NCI-H526 (cell line): Measurements from ENCODE around the gene ESYT2.

ENCODE experiments used
- DNase-seq, 2 experiments: peaks; one replicate each; lab custom pipeline; 2025; lab: John Stamatoyannopoulos, UW

The ESYT2 gene

GRCh38 chr7:158825628-158826289 lies 3.5 kb downstream of the ESYT2 start:
- DNase-seq: no peak

GRCh38 chr7:158824028-158824427 lies 5.3 kb downstream of the ESYT2 start:
- no peak for DNase-seq

DNA sequence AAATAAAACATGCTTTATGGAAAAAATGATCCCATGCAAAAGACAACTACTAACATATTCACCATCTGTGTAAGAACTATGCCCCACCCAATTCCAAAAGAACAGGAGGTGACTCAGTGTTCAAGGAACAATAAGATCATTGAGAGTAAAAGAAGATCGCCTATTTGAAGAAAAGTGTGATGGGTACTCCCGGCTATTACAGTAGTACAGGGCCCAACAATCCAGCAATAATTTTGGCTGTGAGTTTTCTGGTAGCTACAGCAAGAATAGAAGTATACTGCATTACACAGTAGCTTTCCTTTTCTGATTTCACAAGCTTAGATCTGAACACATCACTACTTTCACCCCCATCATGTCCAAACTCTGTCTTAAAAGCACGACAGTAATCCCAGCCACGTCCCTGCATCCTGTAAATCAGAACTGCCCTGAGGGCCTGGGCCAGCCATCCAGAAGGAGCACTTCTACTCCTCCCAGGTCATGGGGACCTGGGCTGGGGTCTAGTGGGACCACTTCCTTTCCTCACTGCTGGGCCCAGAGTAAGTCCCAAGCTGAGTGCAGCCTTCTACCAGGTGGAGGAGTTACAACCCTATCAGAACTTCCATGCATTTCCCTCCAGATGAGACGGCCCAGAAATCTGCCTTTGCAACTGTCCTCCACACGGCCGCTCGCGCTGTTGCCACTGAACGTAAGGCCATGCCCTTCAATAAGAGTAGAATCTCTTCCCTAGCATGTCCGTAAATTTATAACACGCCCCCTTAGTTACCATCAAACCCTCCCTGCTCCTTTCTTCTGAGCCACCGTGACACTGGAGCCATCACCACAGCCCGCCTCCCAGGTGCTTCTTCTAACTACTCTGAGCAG lies 7.9 kb downstream of the ESYT2 start:
- no peak for DNase-seq

DNA sequence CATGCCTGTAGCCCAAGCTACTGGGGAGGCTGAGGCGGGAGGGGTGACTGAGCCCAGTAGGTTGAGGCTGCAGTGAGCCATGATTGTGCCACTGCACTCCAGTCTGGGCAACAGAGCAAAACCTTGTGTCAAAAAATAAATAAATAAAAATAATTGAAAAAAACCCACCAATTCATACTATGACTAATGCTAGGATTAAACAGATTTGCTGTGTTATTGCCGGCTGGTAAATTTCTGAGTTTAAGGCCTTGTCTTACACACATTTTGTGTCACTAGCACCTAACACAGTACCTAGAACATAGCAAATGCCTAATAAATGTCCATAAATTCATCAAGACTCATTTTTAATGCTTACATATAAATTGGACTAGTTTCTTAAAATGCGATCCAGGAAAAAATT lies 8.7 kb downstream of the ESYT2 start:
- no peak for DNase-seq

DNA sequence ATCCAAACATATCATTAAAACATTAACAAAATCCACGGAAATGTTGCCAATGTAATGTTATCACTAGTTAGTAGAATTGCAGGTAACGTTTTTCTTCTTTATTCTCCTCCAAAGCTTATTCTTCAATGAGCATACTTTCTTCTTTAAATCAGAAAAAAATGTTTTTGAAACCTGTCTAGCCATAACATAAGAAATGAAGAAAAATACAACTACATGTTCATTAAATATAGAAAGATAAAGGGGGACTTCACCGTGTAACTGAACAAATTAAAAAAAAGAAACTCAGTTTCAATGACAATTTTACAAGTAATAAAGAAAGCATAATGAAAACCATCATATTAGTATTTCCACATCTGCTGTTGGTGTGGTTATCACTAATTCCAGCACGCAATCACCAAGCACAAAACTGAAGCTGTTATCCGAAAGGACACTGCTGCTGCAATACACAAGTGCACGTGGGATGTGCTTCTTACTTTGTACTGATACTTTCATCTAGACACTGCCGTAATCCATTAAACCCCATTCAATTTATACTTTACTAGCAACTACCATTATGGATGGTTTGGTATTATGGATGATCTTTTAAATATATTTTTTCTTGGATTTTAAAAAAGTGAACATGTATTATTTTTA lies 9.6 kb downstream of the ESYT2 start:
- DNase-seq: no peak

GRCh38 chr7:158818325-158819213 lies 10.7 kb downstream of the ESYT2 start:
- DNase-seq: peak in 1 of 2 experiments; percentile 15

DNA sequence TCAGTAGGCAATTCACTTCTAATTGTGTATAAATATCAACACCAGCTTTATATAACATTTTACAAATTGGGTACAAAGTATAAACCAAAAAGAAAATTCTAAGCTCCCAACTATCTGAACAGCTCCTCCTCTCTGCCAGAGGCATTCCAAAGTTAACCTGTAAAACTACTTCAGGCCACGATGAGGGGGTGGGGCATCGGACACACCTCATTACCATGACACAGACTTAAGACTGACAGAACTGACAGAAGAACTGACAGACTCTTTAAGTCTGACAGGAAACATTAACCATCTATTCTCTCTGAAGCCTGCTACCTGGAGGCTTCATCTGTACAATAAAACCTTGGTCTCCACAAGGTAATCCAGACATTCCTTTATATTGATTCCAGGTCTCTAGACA lies 12.3 kb downstream of the ESYT2 start:
- DNase-seq: no peak

GRCh38 chr7:158816271-158816670 lies 13.0 kb downstream of the ESYT2 start:
- DNase-seq: no peak

- DNase-seq: no peak
Observed at GRCh38 chr7:158815800-158816128, 13.5 kb downstream of the ESYT2 start.

DNA sequence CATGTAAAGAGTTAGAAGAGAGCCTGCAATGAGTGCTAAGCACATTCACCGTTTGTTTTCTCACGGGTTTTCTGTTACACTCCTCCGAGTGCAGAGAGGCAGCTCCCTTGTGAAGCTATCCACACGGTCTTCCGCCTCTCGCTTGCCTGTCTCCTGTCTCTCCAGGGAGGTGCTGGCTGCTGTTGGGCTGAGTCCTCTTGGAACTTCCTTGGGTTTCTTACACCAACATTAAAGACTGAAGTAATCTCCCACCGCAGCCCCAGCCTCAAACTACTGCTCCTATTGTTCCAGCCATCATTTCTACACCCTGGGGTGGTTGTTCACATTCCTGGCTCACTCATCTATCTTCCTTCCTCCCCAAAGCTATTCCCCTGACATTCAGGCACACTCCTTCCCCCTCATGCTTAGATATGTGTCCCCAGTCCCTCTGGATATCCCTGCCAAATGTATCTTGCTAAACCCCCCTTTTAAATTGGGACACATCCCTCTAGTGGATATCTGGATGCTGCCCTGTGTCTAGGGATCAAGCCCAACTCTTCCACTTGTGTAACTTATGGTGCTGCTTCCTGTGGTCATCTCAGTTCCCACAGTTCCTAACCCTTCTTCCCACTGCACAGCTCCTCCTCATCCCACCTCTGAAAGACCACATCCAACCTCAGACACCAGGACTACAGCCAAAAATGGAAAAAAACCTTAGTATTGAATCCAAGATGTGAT lies 14.1 kb downstream of the ESYT2 start:
- DNase-seq: no peak

DNA sequence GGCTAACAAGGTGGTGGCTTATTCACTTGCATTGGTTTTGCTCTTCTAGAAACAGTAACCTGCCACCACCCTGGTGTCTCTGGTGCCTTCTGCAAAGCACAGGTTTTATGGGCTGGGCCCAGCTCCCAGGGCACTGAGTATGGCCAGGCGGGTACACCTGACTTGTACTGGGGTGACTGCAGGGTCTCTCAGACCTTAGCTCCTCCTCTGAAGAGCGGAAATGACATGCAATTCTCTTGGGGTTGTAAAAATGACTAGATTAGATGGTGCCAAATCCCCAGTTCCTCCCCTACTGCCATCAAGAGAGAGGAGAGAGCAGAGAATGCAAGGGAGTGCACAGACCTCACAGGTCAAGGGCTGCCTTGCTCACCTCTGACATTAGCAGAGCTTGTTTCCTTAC lies 14.7 kb downstream of the ESYT2 start:
- no peak for DNase-seq

GRCh38 chr7:158812684-158813083 lies 16.6 kb downstream of the ESYT2 start:
- DNase-seq: no peak

DNA sequence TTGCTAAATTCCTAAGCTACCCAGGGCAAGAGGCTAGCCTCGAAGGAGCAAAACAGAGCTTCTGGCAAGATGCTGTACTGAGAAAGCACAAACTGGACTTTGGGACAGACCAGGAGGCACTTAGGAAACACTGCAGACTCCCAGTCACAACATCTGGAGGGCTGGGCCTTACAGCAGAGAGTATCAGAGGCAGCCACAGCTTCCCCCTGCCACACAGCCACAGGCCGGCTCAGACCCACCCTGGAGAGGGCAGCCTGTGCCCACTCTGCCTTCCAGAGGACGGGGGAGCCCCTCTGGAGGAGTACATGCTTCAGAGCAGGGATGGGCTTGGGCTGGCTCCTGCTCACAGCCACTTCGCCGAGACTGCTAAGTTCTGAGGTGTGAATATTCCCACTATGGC lies 17.4 kb downstream of the ESYT2 start:
- DNase-seq: no peak

DNA sequence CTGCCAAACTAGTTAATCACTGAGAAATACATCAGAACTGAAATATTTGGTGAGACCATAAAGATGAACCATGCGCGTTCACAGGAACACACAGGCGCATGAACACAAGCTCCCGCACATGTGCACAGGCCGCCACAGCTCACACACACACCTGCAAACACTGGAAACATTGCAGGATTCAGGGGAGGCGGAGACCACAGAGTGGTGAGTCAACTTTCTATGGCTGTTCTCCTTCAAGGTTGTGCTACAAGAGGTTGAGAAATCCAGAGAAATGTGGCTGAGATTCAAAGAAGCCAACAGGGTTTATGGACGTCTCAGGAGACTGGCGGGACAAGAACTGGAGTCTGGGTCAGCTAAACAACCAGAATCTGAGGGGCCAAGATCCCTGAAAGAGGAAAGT lies 17.8 kb downstream of the ESYT2 start:
- no peak for DNase-seq

DNA sequence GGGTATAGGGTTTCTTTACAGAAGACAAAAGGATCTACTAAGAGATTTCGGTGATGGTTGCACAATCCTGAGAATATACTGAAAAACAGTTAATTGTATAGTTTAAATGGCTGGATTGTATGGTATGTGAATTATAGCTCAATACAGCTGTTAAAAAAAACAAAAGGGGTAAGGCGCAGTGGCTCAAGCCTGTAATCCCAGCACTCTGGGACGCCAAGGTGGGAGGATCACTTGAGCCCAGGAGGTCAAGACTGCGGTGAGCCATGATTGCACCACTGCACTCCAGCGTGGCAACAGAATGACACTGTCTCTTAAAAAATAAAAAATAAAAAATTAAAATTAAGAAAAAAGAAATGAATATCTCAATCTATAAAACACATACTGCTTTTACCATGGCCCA lies 18.5 kb downstream of the ESYT2 start:
- DNase-seq: no peak

GRCh38 chr7:158809596-158809995 lies 19.7 kb downstream of the ESYT2 start:
- DNase-seq: no peak

DNA sequence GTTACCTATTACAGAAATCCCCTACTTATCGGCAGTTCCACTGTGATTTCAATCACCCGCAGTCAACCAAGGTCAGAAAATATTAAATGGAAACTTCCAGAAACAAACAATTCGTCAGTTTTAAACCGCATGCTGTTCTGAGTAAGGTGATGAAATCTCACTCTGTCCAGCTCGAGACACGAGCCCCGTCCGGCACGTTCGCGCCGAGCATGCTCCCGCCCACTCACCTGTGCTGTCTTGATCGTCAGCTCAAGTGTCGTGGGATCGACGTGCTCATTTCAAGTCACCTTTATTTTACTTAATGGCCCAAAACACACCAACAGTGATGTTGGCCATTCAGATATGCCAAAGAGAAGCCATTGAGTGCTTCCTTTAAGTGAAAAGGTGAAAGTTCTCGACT lies 21.2 kb downstream of the ESYT2 start:
- no peak for DNase-seq

GRCh38 chr7:158805937-158806336 lies 23.4 kb downstream of the ESYT2 start:
- no peak for DNase-seq

DNA sequence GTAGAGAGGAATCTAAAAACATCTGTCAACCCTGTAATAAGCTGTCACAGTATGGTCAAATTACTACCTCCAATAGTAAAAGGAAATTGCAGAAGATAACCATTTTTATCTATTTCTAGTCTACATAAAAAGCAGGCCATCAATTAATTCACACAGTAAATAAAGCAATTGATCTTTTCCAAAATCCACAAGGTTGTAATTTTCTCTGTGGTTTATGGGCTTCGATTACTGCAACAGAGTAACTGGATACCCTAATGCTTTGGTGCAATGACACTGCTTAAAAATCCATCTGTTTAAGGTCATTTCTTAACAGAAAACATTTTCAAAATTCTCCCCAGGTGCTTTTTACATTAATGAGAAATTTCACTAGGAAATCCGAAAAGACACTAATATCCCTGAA lies 23.9 kb downstream of the ESYT2 start:
- DNase-seq: no peak

GRCh38 chr7:158804335-158804734 lies 25.0 kb downstream of the ESYT2 start:
- DNase-seq: no peak

GRCh38 chr7:158803367-158803969 lies 25.8 kb downstream of the ESYT2 start:
- DNase-seq: no peak
